Upper lobe of right lung (tissue), 1 donor: ENCODE measurements around the gene IRF6. TPM values are rescaled to one million over a fixed set of nuclear protein-coding genes. Genes with fewer than 3 reads are reported as not detected.

Experiments used
- ATAC-seq: fragments of 200-7000 bp; cut with Tn5 transposase; one replicate; pipeline ENCODE4 v1.9.1; 2020; ENCODE audit warnings: mild to moderate bottlenecking, moderate library complexity
- DNase-seq: peaks from one replicate; pipeline ENCODE4 v3.0.0-alpha.2; 2020
- H3K27ac ChIP-seq: fragments of 200-600 bp; one replicate; pipeline ENCODE4 v1.8.0; 2022
- H3K27me3 ChIP-seq: fragments of 200-600 bp; one replicate; pipeline ENCODE4 v1.8.0; 2022; ENCODE audit warnings: mild to moderate bottlenecking
- H3K36me3 ChIP-seq: fragments of 200-600 bp; one replicate; pipeline ENCODE4 v1.8.0; 2022
- H3K4me1 ChIP-seq: fragments of 200-600 bp; one replicate; pipeline ENCODE4 v1.8.0; 2022
- H3K4me3 ChIP-seq: fragments of 200-600 bp; one replicate; pipeline ENCODE4 v1.8.0; 2022; ENCODE audit warnings: mild to moderate bottlenecking
- H3K9me3 ChIP-seq: fragments of 200-600 bp; one replicate; pipeline ENCODE4 v1.8.0; 2022
- CTCF ChIP-seq: fragments of 200-600 bp; IDR thresholded peaks from one replicate; pipeline ENCODE4 v1.8.0; 2022; ENCODE audit warnings: antibody characterized with exemption
- intact Hi-C: fragments of 100-400 bp; cut with DNase I; formaldehyde crosslinking; loops from one replicate; pipeline ENCODE4 v1.11.0; 2022
- total RNA-seq: library from RNA; stranded (reverse); fragmentation: NEBNext Ultra II Directional; extraction: Animal tissue kit (Norgen Biotek cat#: 25700); gene quantifications from one replicate; pipeline ENCODE4 v1.2.1, GENCODE V29; 2021
- donor health status: DM: no; HTN: yes; CAD: no; lungs with severe emphysema.

The IRF6 gene
- total RNA-seq, 1 donor from 2014 or later, result 17.9 TPM

GRCh38 chr1:209830722-209831121, 24.8 kb upstream of the IRF6 start:
- ATAC-seq (no peak), DNase-seq (no peak)
- Histone ChIP-seq H3K4me3 (no peak overlapping the region), H3K36me3 (peaks cover 51% of the 10 kb centered on the region), H3K9me3 (no peaks in the 10 kb centered on the region), H3K27ac (no peak overlapping the region), H3K4me1 (peaks cover 6% of the 10 kb centered on the region), H3K27me3 (no peaks in the 10 kb centered on the region)
- intact Hi-C loops, result no loop called here
- TF ChIP-seq CTCF, result no peak

- no peaks in the 10 kb centered on the region for H3K9me3 ChIP-seq
- no peak overlapping the region for H3K27ac ChIP-seq
- intact Hi-C loops, result no loop called here
- H3K4me1 ChIP-seq, result peaks cover 6% of the 10 kb centered on the region
- peaks cover 41% of the 10 kb centered on the region for H3K36me3 ChIP-seq
- DNase-seq (no peak), ATAC-seq (no peak)
- no peaks in the 10 kb centered on the region for H3K27me3 ChIP-seq
- no peak for TF ChIP-seq CTCF
- no peak overlapping the region for H3K4me3 ChIP-seq
Measured at GRCh38 chr1:209829716-209830115, 23.8 kb upstream of the IRF6 start.

GRCh38 chr1:209827384-209828262, 21.7 kb upstream of the IRF6 start, which contains the start of gene UTP25:
UTP25 (plus strand) TSS chr1:209827972; CDS start chr1:209828064, 92 bp downstream.
- H3K4me1 ChIP-seq, result peaks cover 6% of the 10 kb centered on the region
- intact Hi-C loops, result no loop called here
- ATAC-seq (peak; percentile 99), DNase-seq (peak; percentile 94)
- peak within 1 kb of the TSS; percentile 91 for H3K4me3 ChIP-seq
- TF ChIP-seq CTCF, result peak; percentile 67
- peak within 1 kb of the TSS; percentile 77 for H3K27ac ChIP-seq
- H3K27me3 ChIP-seq, result no peaks in the 10 kb centered on the region
- H3K9me3 ChIP-seq, result no peaks in the 10 kb centered on the region
- H3K36me3 ChIP-seq, result peaks cover 20% of the 10 kb centered on the region

- no peak for DNase-seq
- intact Hi-C loops, result no loop called here
Measured at GRCh38 chr1:209825591-209826434, 19.9 kb upstream of the IRF6 start.

More at GRCh38 chr1:209825591-209826434, 19.9 kb upstream of the IRF6 start:
- no peak overlapping the region for H3K4me3 ChIP-seq
- H3K9me3 ChIP-seq, result no peaks in the 10 kb centered on the region
- H3K27ac ChIP-seq, result no peak overlapping the region
- H3K27me3 ChIP-seq, result peaks cover 12% of the 10 kb centered on the region
- no peak for TF ChIP-seq CTCF
- ATAC-seq, result no peak
- peaks cover 6% of the 10 kb centered on the region for H3K4me1 ChIP-seq
- H3K36me3 ChIP-seq, result peaks cover 2% of the 10 kb centered on the region
